Adrenal gland (tissue), 5 donors: Measurements from ENCODE around the gene ASTL.

Experiments used
- POLR2A ChIP-seq, 2 donors: fragments of 450-650 bp; IDR thresholded peaks; one replicate each; pipeline ENCODE4 v1.6.1; 2017; ENCODE audit warnings: antibody characterized with exemption in 2 of 2, mild to moderate bottlenecking in 2 of 2, moderate library complexity in 1 of 2
- TF ChIP-seq, protein P1 (sequence below), 6 experiments: fragments of 450-650 bp in 4 of 6; fragments of 200-600 bp in 2 of 6; sonication (generic) in 1 of 6; IDR thresholded peaks; 1 replicate in 5 of 6; 2 replicates in 1 of 6; pipeline versions ENCODE4 v1.5.1 to v1.8.0; 2016 to 2021; ENCODE audit warnings: antibody characterized with exemption in 6 of 6, mild to moderate bottlenecking in 2 of 6, moderate library complexity in 1 of 6
- donor health status: DM: no; HTN: no; CAD: no.

DNA sequence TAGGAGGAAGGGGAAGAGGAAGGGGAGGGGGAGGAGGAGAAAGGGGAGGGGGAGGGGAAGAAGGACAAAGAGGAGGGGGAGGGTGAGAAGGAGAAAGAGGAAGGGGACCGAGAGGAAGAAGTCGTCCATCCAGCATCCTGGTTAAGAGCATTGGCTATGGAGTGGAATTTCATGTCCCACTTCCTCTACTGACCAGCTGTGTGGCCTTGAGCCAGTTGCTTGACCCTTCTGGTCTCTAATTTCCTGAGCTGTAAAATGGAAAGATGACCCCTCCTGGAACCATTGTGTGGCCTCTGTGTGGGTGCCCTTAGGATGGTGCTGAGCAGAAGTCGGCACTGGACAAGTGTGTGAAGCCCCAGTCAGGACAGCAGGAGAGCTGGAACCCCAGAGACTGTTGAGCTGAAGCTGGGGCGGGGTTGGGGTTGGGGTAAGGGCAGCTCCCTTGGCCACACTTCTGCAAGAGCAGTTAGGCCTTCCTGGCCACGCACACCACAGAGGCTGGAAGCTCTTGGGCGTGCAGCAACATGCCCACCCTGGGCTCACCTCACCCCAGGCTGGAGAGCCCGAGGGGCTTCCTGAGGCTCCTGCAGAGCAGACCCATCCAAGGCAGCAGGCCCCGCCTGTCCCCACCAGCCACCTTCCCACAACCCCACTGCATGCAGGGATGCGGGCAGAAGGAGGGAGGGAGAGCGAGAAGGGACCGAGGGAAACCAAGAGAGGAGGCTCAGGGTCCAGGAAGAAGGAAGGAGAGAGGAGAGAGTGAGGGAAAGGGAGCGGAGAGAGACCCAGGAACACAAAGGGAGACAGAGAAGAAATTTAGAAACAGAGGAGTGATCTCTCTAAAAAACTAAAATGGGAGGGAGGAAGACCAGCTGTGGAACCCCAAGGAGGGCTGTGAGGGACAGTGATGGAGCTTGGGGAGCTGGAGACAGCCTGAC is 38.2 kb downstream of the ASTL start:
- TF ChIP-seq POLR2A (IDR thresholded peaks at IDR 0.05): no peak
- TF ChIP-seq, protein P1, sequence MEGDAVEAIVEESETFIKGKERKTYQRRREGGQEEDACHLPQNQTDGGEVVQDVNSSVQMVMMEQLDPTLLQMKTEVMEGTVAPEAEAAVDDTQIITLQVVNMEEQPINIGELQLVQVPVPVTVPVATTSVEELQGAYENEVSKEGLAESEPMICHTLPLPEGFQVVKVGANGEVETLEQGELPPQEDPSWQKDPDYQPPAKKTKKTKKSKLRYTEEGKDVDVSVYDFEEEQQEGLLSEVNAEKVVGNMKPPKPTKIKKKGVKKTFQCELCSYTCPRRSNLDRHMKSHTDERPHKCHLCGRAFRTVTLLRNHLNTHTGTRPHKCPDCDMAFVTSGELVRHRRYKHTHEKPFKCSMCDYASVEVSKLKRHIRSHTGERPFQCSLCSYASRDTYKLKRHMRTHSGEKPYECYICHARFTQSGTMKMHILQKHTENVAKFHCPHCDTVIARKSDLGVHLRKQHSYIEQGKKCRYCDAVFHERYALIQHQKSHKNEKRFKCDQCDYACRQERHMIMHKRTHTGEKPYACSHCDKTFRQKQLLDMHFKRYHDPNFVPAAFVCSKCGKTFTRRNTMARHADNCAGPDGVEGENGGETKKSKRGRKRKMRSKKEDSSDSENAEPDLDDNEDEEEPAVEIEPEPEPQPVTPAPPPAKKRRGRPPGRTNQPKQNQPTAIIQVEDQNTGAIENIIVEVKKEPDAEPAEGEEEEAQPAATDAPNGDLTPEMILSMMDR (IDR thresholded peaks at IDR 0.05): no peak
